HG02852 (cell line): ENCODE measurements around the gene MAMSTR.
"Not testable (repeated sequence)": the region's sequence is repeated elsewhere in the genome, so short reads cannot be mapped to it uniquely, and the experiment has no call there.

Source experiments
- ATAC-seq: cut with Tn5 transposase; IDR thresholded peaks from one replicate; pipeline ENCODE4 v1.9.1; 2021; ENCODE audit warnings: mild to moderate bottlenecking, moderate library complexity; ENCODE audit not compliant: unreplicated experiment

Gene MAMSTR

GRCh38 chr19:48720613-48721296 lies 1.2 kb upstream of the MAMSTR start:
- ATAC-seq = peak; percentile 74

GRCh38 chr19:48720251-48720612 lies 707 bp upstream of the MAMSTR start:
- peak; percentile 23 for ATAC-seq

- ATAC-seq = no peak
Measured at GRCh38 chr19:48718711-48719231, 754 bp downstream of the MAMSTR start.

DNA sequence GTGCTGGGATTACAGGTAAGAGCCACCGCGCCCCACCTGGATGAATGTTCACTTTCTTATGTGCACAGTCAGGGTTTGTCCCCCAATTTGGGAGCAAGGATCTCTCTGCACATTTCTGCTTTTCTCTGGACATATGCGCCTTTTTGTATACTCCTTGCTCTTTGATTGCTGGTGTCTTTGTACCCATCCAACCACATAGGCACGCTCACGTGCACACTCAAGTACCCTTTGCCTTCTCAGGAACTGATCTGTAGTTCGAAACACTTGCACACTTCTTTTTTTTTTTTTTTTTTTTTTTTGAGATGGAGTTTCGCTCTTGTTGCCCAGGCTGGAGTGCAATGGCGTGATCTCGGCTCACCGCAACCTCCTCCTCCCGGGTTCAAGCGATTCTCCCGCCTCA lies 1.4 kb downstream of the MAMSTR start:
- ATAC-seq = not testable (repeated sequence)

- no peak for ATAC-seq
Measured at GRCh38 chr19:48716562-48717291, 2.8 kb downstream of the MAMSTR start.

DNA sequence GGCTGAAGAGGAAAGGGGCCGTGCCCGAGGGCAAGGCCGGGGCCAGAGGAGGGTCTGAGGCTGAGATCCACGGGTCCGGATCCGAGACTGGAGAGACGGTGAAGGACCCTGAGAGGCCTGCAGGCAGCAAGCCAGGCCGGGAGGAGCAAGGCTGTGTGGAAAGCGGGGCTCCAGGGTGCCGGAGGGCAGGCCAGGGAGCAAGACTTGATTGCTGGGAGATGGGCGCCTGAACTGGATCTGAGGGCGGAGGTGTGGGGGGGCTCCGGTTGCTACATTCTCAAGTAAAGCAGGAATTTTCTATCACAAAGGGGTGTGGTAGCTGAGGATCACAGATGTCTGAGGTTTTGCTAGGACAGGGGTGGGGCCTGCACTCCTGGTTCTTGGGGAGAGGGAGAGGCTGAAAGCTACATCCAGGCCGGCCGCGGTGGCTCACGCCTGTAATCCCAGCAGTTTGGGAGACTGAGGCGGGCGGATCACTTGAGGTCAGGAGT lies 3.8 kb downstream of the MAMSTR start:
- ATAC-seq = no peak

DNA sequence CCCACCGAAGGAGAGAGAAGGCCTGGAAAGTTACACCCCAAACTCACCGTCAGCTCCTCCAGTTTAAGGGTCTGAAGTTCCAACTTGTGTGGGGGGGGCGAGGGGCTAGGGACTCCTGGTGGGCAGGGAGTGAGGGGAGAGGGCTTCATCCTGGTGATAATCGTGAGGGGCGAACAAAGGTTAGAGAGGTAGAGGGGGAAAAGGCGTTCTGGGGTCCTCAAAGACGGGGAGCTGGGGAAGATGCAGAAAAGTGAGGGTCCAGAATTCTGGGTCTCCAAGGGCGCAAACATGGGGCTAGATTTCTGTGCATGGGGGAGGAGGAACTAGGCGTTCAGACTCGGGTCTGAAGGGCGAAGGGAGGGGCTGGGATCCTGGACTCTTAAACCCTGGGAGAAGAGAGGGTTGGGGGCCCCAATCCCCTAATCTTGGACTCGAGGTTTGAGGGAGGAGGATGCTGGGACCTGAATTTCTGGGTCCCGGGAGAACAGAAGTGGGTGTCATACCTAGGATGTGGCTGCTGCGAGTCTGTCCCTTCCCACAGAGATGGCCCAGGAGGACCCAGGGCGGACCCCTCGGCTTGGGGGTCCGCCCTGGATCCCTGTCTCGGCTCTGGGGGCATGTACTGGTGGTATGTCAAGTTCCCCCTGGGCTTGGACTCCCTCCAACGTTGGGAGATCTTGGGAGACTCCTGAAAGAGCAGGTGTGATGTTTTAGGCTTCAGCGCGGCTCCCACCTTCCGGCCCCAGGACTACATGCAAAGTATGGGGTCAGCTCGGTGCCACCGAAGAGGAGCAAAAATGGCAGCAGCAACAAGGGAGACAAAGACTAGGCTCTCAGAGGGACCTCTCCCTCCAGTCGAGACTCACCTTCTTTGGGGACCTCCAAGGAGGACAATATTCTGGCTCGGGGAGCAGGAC lies 4.5 kb downstream of the MAMSTR start:
- no peak for ATAC-seq

DNA sequence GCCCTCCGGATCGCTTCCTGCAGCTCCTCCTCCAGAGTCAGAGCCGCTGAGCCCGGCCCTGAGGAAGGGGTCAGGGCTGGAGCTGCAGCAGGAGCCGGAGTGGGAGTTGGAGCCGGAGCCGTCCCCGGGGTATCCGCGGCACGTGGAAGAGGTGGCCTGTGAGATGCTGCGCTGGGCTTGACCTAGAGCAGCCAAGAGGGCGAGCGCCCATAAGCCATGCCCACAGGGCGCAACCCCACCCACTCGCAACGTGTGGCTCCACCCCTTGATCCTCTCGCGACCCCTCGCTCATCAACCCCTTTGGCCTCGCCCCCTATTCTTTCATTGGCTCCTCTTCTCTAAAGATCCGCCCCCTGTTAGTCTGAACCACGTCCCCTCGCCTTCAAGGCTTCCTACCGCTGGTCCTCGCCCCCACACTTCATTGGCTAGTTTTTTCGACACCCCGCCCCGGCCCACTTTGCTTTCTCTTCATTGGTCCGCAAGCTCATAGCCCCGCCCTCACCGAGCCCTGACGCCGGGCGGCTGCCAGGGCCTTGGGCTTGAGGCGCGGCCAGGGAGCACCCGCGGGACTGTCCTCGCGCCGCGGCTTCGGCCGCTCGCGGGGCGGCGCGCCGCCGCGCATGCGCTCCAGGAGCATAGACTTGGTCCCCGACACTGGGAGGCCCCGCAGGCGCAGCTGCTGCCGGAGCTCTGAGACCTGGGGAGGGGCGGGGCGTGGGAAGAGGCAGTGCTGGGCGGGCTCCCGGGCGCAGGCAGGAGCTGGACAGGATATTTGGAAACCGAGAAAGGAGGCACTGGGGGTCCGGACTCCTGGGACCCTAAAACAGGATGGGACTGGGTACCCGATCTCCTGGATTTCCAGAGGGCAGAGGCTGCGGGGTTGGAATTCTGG lies 5.4 kb downstream of the MAMSTR start:
- peak; percentile 85 for ATAC-seq

- no peak for ATAC-seq
Measured at GRCh38 chr19:48713041-48713863, 6.3 kb downstream of the MAMSTR start.

DNA sequence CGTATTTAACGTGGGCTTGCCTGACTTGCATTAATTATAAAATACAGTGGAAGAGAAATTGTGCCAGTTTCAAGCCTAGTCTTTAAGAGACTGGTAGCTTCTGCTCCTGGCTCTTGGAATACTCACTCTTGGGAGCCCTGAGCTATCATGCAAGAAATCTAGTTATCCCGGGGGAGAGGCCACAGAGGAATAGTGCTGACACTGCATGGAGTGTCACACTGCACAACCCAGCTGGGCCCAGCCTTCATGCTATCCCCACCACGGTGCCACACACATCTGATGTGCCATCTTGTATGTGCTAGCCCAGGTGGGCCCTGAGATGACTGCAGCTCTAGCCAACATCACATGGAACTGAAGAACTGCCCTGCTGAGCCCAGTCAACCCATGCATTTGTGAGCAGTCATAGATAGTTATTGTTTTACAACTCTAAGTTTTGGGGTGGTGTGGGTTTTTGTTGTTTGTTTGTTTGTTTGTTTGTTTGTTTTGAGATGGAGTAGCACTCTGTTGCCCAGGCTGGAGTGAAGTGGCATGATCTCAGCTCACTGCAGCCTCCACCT lies 8.3 kb downstream of the MAMSTR start:
- no peak for ATAC-seq

DNA sequence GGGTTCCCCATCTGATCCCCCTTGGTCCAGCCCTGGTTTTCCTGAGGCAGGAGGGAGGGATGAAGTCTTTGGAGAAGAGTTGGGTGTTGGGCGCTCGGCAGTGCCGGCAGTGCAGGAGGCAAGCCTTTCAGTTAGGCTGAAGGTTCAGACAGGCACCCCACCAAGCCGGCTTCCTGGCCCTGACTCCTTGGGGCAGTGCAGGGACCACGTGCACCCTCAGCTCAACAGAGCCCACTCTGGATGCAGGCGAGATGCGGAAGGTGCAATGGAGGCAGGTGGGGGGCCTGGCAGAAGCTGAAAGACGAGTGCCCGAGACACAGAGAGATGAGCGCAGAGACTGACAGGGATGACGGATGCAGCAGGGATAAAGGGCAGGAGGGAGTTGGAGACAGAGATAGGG lies 11.1 kb downstream of the MAMSTR start:
- ATAC-seq = no peak

DNA sequence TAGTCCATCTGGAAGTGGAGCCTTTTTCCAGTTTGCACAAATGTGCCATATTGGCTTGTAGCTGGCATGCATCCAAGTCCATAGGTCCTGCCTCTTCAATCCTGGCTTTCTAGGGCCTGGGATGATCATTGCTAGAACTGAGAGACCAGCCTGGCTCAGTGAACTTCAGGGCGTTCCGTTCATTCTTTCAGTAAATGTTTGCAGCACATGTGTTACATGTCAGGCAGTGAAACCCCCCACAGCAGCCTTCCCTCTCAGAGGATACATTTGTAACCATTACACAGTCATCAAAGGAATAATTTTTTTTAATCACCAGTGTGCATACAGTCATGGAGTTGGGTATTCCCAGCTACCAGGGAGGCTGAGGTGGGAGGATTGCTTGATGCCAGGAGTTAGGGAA lies 14.1 kb downstream of the MAMSTR start:
- no peak for ATAC-seq

DNA sequence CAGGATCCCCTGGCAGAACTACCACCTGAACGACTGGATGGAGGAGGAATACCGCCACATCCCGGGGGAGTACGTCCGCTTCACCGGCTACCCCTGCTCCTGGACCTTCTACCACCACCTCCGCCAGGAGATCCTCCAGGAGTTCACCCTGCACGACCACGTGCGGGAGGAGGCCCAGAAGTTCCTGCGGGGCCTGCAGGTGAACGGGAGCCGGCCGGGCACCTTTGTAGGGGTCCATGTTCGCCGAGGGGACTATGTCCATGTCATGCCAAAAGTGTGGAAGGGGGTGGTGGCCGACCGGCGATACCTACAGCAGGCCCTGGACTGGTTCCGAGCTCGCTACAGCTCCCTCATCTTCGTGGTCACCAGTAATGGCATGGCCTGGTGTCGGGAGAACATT lies 16.2 kb downstream of the MAMSTR start:
- ATAC-seq = no peak

DNA sequence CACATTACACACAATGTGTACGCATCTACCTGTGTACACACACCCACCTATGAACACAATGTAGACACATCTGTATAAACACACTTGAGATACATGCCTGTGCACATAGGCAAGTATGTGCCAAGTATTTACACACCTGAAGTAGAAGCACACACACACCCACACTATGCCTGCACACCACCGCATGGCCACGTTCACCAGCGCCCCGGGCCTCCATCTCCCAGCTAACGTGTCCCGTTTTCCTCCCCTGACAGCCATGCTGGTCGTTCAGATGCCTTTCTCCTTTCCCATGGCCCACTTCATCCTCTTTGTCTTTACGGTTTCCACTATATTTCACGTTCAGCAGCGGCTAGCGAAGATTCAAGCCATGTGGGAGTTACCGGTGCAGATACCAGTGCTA lies 16.8 kb downstream of the MAMSTR start:
- ATAC-seq = no peak

GRCh38 chr19:48698046-48698445 lies 21.5 kb downstream of the MAMSTR start:
- no peak for ATAC-seq

DNA sequence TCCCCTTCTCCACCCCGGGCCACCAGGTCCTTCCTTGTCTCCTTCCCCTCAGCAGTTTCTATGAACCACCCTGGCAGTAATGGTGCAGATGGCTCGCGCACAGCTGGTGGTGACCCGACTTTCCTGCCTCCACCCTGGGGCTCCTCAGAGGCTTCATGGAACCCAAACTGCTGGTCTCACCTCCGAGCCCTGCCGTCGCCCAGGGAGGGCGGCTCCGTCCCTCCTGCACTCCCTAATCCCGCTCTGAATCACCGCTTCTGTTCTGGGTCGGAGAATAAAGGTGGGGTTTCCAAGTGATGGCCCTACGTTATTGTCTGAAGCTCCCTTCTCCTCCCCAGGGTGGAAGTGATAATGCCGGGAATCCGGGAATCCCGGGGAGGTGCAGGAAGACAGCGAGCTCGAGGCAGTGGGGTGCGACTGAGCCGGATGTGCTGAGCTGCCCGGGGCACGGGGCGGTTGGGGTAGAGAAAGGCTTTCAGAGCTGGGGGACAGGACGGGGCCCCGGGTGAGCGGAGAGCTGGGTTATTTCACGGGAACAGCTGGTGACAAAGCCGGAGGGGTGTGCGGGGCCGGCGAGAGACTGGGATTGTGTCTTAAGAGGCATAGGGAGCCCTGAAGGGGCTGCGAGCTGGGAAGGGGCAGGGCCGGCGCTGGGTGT lies 23.0 kb downstream of the MAMSTR start:
- ATAC-seq = no peak

- no peak for ATAC-seq
Measured at GRCh38 chr19:48695743-48696352, 23.7 kb downstream of the MAMSTR start, which contains the start of gene FUT2. TSS of gene FUT2 (plus strand) at chr19:48695971. CDS start at chr19:48702957, 6,986 bp downstream.

DNA sequence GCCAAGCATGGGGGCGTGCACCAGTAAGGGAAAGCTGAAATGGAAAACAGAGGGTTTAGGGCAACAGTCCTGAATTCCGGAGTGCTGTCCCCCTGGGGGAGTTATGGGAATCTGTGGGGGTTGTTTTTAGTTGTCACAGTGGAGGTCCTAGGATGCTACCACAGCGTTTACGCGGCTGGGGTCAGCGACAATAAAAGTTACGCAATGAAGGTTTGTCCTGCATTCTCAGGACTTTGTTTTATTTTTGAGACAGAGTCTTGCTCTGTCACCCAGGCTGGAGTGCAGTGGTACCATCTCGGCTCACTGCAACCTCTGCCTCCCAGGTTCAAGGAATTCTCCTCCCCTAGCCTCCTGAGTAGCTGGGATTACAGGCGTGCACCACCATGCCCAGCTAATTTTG lies 25.9 kb downstream of the MAMSTR start:
- ATAC-seq = not testable (repeated sequence)
